Body of pancreas (tissue), 4 donors: ENCODE measurements around the gene NOL6. TPM values are rescaled to one million over a fixed set of nuclear protein-coding genes. Genes with fewer than 3 reads are reported as not detected.
A peak's percentile ranks its signal among the peaks of the same experiment; 100 is the strongest.

Source experiments
- ATAC-seq: fragments of 150-250 bp; one replicate; pipeline ENCODE4 v1.9.1; 2016
- DNase-seq, 4 donors: peaks; one replicate each; pipeline ENCODE4 v3.0.0-alpha.2; 2019
- H3K27ac ChIP-seq, 4 donors: fragments of 200-600 bp; sonication (generic); 1 replicate in 3 of 4; 2 replicates in 1 of 4; pipeline versions ENCODE4 v1.5.1 to v1.6.1; 2016 to 2019; ENCODE audit warnings: mild to moderate bottlenecking in 1 of 4, mixed read lengths in 1 of 4, moderate library complexity in 1 of 4
- H3K27me3 ChIP-seq, 2 donors: fragments of 200-600 bp; sonication (generic); one replicate each; pipeline ENCODE4 v1.6.0; 2016; ENCODE audit warnings: mild to moderate bottlenecking in 1 of 2
- H3K36me3 ChIP-seq, 2 donors: fragments of 200-600 bp; sonication (generic); replicated peaks in 1 of 2; 2 replicates each; pipeline ENCODE4 v1.5.1; 2016; ENCODE audit warnings: low read depth in 2 of 2; ENCODE audit not compliant: insufficient read depth in 1 of 2
- H3K4me1 ChIP-seq: fragments of 200-600 bp; sonication (generic); one replicate; pipeline ENCODE4 v1.6.0; 2016
- H3K4me3 ChIP-seq, 2 donors: fragments of 200-600 bp; sonication (generic); 1 replicate in 1 of 2; 2 replicates in 1 of 2; pipeline ENCODE4 v1.5.1; 2016 to 2019
- H3K9me3 ChIP-seq, 3 donors: fragments of 200-600 bp; sonication (generic); 1 replicate in 2 of 3; 2 replicates in 1 of 3; pipeline ENCODE4 v1.5.1; 2016
- CTCF ChIP-seq, 7 experiments: fragments of 450-650 bp in 4 of 7; fragments of 200-600 bp in 3 of 7; sonication (generic) in 3 of 7; IDR thresholded peaks; one replicate each; pipeline ENCODE4 v1.5.1; 2016 to 2019; ENCODE audit warnings: antibody characterized with exemption in 7 of 7
- POLR2A ChIP-seq, 3 donors: fragments of 450-650 bp; IDR thresholded peaks; one replicate each; pipeline ENCODE4 v1.6.1; 2016; ENCODE audit warnings: antibody characterized with exemption in 3 of 3, mild to moderate bottlenecking in 2 of 3
- WGBS, 2 donors: methylation state at CpG; one replicate each; pipeline ENCODE4 v1.1.5; 2017; 5-methylcytosine and 5-hydroxymethylcytosine counted together
- intact Hi-C: fragments of 100-400 bp; cut with DNase I; formaldehyde crosslinking; loops from one replicate; pipeline ENCODE4 v1.15.1; 2023
- total RNA-seq, 2 donors: library from RNA; depleted of rRNA; stranded (reverse); fragments of >200 nt; gene quantifications; one replicate each; pipeline ENCODE4 v1.1.0, GENCODE V29; 2016

NOL6 gene
- total RNA-seq, 2 donors from 2014 or later, result 14.8 to 23.1 TPM

- Histone ChIP-seq H3K9me3 (no peaks in the 10 kb centered on the region), H3K27me3 (no peaks in the 10 kb centered on the region), H3K36me3 (no peaks in the 10 kb centered on the region), H3K4me1 (no peaks in the 10 kb centered on the region), H3K27ac (no peak overlapping the region), H3K4me3 (no peak overlapping the region)
- TF ChIP-seq CTCF (IDR thresholded peaks at IDR 0.05), result no peak
- no peak for TF ChIP-seq POLR2A (IDR thresholded peaks at IDR 0.05)
- intact Hi-C loops, result no loop called here
- ATAC-seq, result no peak
- no peak for DNase-seq
- WGBS, 2 donors, result 86 to 90% methylated on average over 8 of the region's 8 CpGs
Observed at GRCh38 chr9:33433871-33434270, 39.9 kb downstream of the NOL6 start.

- DNase-seq (no peak), ATAC-seq (no peak)
- Histone ChIP-seq H3K27me3 (no peaks in the 10 kb centered on the region), H3K4me1 (no peaks in the 10 kb centered on the region), H3K27ac (no peak overlapping the region), H3K36me3 (no peaks in the 10 kb centered on the region), H3K4me3 (no peak overlapping the region), H3K9me3 (no peaks in the 10 kb centered on the region)
- intact Hi-C loops, result no loop called here
- no peak for TF ChIP-seq CTCF (IDR thresholded peaks at IDR 0.05)
- TF ChIP-seq POLR2A (IDR thresholded peaks at IDR 0.05), result no peak
- WGBS, 2 donors, result 86 to 91% methylated on average over 2 of the region's 2 CpGs
Observed at GRCh38 chr9:33431420-33431819, 42.3 kb downstream of the NOL6 start.

DNA sequence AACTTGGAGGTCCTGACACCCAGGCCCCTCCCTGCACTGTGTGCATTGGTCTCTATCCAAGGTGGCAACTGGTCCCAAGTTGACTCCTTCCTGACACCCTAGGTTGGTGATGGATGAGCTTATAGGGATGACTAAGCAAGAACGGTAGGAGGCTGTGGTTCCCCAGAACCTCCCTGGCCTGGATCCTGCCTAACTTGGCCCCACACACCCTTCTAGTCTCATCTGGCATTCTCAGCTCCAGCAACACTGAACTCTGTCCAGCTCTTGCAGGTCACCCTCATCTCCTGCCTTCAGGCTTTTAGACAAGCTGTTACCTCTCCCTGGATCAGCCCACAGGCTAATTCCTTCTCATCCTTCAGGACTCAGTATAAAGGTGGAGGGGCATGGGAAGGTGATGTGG is 42.8 kb downstream of the NOL6 start:
- H3K9me3 ChIP-seq, result no peaks in the 10 kb centered on the region
- DNase-seq (no peak), ATAC-seq (peak; percentile 9)
- no peak for TF ChIP-seq POLR2A (IDR thresholded peaks at IDR 0.05)
- TF ChIP-seq CTCF (IDR thresholded peaks at IDR 0.05), result no peak
- no peaks in the 10 kb centered on the region for H3K27me3 ChIP-seq
- 38 to 64% methylated on average over 1 of the region's 1 CpG for WGBS, 2 donors
- H3K36me3 ChIP-seq, result no peaks in the 10 kb centered on the region
- intact Hi-C loops, result no loop called here
- no peak overlapping the region for H3K4me3 ChIP-seq
- no peak overlapping the region for H3K27ac ChIP-seq
- no peaks in the 10 kb centered on the region for H3K4me1 ChIP-seq

- no peaks in the 10 kb centered on the region for H3K4me1 ChIP-seq
- TF ChIP-seq CTCF (IDR thresholded peaks at IDR 0.05) (no peak), POLR2A (IDR thresholded peaks at IDR 0.05) (no peak)
- DNase-seq (no peak), ATAC-seq (no peak)
- H3K4me3 ChIP-seq, result no peak overlapping the region
- H3K27ac ChIP-seq, result no peak overlapping the region
- 75 to 82% methylated on average over 3 of the region's 3 CpGs for WGBS, 2 donors
- no peaks in the 10 kb centered on the region for H3K27me3 ChIP-seq
- no peaks in the 10 kb centered on the region for H3K9me3 ChIP-seq
- no peaks in the 10 kb centered on the region for H3K36me3 ChIP-seq
- intact Hi-C loops, result no loop called here
Observed at GRCh38 chr9:33429256-33429985, 44.3 kb downstream of the NOL6 start.

DNA sequence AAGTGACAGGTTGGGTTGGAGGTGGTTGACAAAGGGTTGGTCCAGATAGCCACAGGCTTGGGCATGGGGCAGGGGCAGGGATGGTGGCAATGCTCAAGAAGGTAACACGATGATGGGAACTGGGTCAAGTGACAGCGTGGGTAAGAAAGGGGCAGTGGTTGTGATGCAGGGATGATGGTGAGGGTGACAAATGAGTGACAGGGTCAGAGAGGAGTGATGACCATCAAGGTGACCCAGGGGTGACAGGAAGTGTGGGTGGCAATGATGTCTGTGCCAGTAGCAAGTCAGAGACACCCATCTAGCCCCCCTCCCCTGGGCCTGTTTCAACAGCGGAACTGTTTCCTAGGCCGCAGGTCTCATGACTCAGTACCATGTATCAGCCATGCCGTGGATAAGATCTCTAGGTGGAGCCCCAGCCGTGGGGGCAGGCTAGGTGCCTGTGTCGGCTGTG is 46.9 kb downstream of the NOL6 start:
- TF ChIP-seq CTCF (IDR thresholded peaks at IDR 0.05), result no peak
- no peak for TF ChIP-seq POLR2A (IDR thresholded peaks at IDR 0.05)
- Histone ChIP-seq H3K4me3 (no peak overlapping the region), H3K27me3 (no peaks in the 10 kb centered on the region), H3K36me3 (no peaks in the 10 kb centered on the region), H3K4me1 (no peaks in the 10 kb centered on the region), H3K9me3 (no peaks in the 10 kb centered on the region), H3K27ac (no peak overlapping the region)
- DNase-seq, result no peak
- no peak for ATAC-seq
- intact Hi-C loops, result no loop called here
- WGBS, 2 donors, result 80 to 83% methylated on average over 7 of the region's 7 CpGs
